ENCODE results near the gene ASH1L.

DNA sequence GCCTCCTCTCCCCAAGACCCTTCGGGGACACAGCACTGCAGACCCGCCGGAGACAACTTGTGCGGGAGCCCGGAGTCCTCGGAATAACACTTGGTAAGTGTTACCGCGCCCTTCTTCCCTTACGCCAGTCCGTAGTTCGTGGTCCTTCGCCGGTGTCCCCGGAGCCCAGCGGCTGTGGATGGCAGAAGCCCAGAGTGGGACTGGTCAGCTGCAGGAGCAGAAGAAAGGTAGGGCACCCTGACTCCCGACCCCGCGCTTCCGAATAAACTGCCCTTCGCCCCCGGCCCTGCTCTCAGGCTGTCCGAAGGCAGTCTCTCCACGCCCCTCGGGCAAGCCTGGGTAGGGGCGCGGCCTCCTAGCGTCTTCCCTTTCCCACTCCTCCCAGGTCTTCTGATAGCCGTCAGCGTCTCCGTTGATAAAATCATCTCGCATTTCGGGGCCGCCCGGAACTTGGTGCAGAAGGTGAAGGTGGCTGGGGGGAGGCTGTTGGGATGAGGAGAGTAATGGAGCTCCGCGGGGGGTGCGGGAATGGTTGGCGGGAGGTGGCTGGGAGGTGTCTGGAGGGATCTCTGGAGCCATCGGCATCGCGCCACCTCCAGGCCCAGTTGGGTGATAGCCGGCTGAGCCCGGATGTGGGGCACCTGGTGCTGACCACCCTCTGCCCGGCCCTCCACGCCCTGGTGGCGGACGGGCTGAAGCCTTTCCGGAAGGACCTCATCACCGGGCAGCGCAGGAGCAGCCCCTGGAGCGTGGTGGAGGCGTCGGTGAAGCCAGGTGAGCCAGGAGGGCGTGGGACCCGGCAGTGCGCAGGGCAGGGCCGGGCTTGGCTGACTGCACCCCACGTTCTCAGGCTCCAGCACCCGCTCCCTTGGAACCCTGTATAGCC is 237.6 kb downstream of the ASH1L start:
- TF ChIP-seq SP1 (IDR thresholded peaks at IDR 0.05) = no peak
- no peak for TF ChIP-seq ZNF384 (IDR thresholded peaks at IDR 0.05)
- TF ChIP-seq NFRKB (IDR thresholded peaks at IDR 0.05) = no peak
- no peak for TF ChIP-seq HDGF (IDR thresholded peaks at IDR 0.05; ENCODE audit: borderline replicate concordance)
- TF ChIP-seq SUZ12 (IDR thresholded peaks at IDR 0.05) = no peak
- TF ChIP-seq ARNT (IDR thresholded peaks at IDR 0.05) = no peak
- TF ChIP-seq FOXK2 (IDR thresholded peaks at IDR 0.05) = no peak
- TF ChIP-seq FOXM1 (IDR thresholded peaks at IDR 0.05; ENCODE audit: borderline replicate concordance) = no peak
- no peak for TF ChIP-seq CTBP1 (IDR thresholded peaks at IDR 0.05; ENCODE audit: borderline replicate concordance)
- no peak for TF ChIP-seq BHLHE40 (IDR thresholded peaks at IDR 0.05; ENCODE audit: borderline replicate concordance)
